Measurements from ENCODE around the gene SNX8.

- TF ChIP-seq MAX (IDR thresholded peaks at IDR 0.05) (no peak), CTCF (IDR thresholded peaks at IDR 0.05; ENCODE audit: low read depth, low read length, missing input control) (no peak), TAF1 (conservative IDR thresholded peaks at IDR 0.05) (no peak), REST (IDR thresholded peaks at IDR 0.05) (no peak), SP1 (IDR thresholded peaks at IDR 0.05) (no peak), YY1 (IDR thresholded peaks at IDR 0.05) (no peak), RAD21 (IDR thresholded peaks at IDR 0.05) (no peak), RXRA (IDR thresholded peaks at IDR 0.05) (no peak), JUND (IDR thresholded peaks at IDR 0.05) (peak in 1 of 2 donors; percentile 7), FOXA1 (IDR thresholded peaks at IDR 0.05) (no peak), ATF3 (IDR thresholded peaks at IDR 0.05) (no peak), ZBTB33 (IDR thresholded peaks at IDR 0.05) (no peak), HNF4A (conservative IDR thresholded peaks at IDR 0.05) (no peak), GABPA (IDR thresholded peaks at IDR 0.05 in 1 of 2, conservative IDR thresholded peaks at IDR 0.05 in 1 of 2) (no peak)
Measured at GRCh38 chr7:2203766-2204300, 110.4 kb downstream of the SNX8 start.

Measured in liver (tissue), 3 donors.